GM19452 (cell line): ENCODE measurements around the gene CORO1C.

Source experiments
- ATAC-seq: cut with Tn5 transposase; IDR thresholded peaks from one replicate; pipeline ENCODE4 v1.9.1; 2021; ENCODE audit not compliant: unreplicated experiment

The CORO1C gene

GRCh38 chr12:108653922-108654321, 77.4 kb downstream of the CORO1C start:
- no peak for ATAC-seq

- no peak for ATAC-seq
These were observed 78.2 kb downstream of the CORO1C start for GRCh38 chr12:108653082-108653516.

GRCh38 chr12:108650083-108650482, 81.2 kb downstream of the CORO1C start:
- no peak for ATAC-seq

- ATAC-seq = no peak
These were observed 81.6 kb downstream of the CORO1C start for GRCh38 chr12:108649669-108650068.

- ATAC-seq = no peak
These were observed 82.2 kb downstream of the CORO1C start for GRCh38 chr12:108649126-108649525.

- ATAC-seq = no peak
These were observed 82.9 kb downstream of the CORO1C start for GRCh38 chr12:108648371-108648770.

- no peak for ATAC-seq
These were observed 83.6 kb downstream of the CORO1C start for GRCh38 chr12:108647585-108648287.

GRCh38 chr12:108646600-108647579, 84.4 kb downstream of the CORO1C start:
- no peak for ATAC-seq

- no peak for ATAC-seq
These were observed 85.4 kb downstream of the CORO1C start for GRCh38 chr12:108645686-108646599.

- no peak for ATAC-seq
These were observed 86.6 kb downstream of the CORO1C start for GRCh38 chr12:108644811-108645120.

- no peak for ATAC-seq
These were observed 87.1 kb downstream of the CORO1C start for GRCh38 chr12:108643941-108644810.

- ATAC-seq = no peak
These were observed 88.2 kb downstream of the CORO1C start for GRCh38 chr12:108642899-108643654.

GRCh38 chr12:108642269-108642870, 88.9 kb downstream of the CORO1C start:
- ATAC-seq = no peak

- no peak for ATAC-seq
These were observed 89.7 kb downstream of the CORO1C start for GRCh38 chr12:108641446-108642268.

- no peak for ATAC-seq
These were observed 90.4 kb downstream of the CORO1C start for GRCh38 chr12:108640802-108641445.

- no peak for ATAC-seq
These were observed 92.1 kb downstream of the CORO1C start for GRCh38 chr12:108638997-108639822.
